Measurements from ENCODE around the gene CEMIP2. TPM values are rescaled to one million over a fixed set of nuclear protein-coding genes. Genes with fewer than 3 reads are reported as not detected.

CEMIP2 gene
- total RNA-seq, 1 experiment from 2014 or later: 28.4 TPM

DNA sequence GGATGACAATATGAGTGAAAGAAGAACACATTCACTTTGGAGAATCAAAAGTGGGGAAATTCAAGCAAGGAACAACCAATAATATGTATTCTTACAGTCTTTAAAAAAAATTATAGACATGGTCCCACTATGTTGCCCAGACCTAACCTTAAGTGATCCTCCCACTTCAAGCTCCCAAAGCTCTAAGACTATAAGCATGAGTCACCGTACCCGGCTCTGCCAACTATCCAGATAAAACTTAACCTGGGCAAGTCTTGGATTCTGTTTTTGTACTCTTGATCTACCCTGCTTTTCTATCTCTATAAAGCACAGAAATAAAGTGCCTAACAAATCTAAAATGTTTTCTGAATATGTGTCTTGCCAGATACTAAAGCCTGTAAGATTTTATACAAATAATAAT lies 30.9 kb downstream of the CEMIP2 start:
- no peak for DNase-seq
- TF ChIP-seq, protein P1, sequence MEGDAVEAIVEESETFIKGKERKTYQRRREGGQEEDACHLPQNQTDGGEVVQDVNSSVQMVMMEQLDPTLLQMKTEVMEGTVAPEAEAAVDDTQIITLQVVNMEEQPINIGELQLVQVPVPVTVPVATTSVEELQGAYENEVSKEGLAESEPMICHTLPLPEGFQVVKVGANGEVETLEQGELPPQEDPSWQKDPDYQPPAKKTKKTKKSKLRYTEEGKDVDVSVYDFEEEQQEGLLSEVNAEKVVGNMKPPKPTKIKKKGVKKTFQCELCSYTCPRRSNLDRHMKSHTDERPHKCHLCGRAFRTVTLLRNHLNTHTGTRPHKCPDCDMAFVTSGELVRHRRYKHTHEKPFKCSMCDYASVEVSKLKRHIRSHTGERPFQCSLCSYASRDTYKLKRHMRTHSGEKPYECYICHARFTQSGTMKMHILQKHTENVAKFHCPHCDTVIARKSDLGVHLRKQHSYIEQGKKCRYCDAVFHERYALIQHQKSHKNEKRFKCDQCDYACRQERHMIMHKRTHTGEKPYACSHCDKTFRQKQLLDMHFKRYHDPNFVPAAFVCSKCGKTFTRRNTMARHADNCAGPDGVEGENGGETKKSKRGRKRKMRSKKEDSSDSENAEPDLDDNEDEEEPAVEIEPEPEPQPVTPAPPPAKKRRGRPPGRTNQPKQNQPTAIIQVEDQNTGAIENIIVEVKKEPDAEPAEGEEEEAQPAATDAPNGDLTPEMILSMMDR (IDR thresholded peaks at IDR 0.05; ENCODE audit: insufficient read depth in 1 of 2, low read depth in 1 of 2, low read length in 1 of 2, severe bottlenecking in 1 of 2, unreplicated experiment in 1 of 2): no peak
- ChIA-PET CTCF (no interaction called here), POLR2A (no interaction called here)
- Mint-ChIP-seq H3K4me3 (ENCODE audit: unreplicated experiment) (no peak overlapping the region), H3K36me3 (ENCODE audit: insufficient read depth, unreplicated experiment) (peaks cover 37% of the 10 kb centered on the region), H3K4me1 (ENCODE audit: low read depth, unreplicated experiment) (no peaks in the 10 kb centered on the region), H3K27me3 (ENCODE audit: insufficient read depth, unreplicated experiment) (no peaks in the 10 kb centered on the region), H3K27ac (ENCODE audit: unreplicated experiment) (no peak overlapping the region), H3K9me3 (ENCODE audit: unreplicated experiment) (no peaks in the 10 kb centered on the region)
- intact Hi-C loops (cut with micrococcal nuclease; ENCODE audit: unreplicated experiment): no loop called here
- no peaks in the 10 kb centered on the region for H3K9me3 ChIP-seq
- no peaks in the 10 kb centered on the region for H3K36me3 ChIP-seq (ENCODE audit: control insufficient read depth, insufficient read depth, low read length)
- no TSS peak for BruUV-seq (replicated peaks)
- peaks cover 7% of the 10 kb centered on the region for H3K4me1 ChIP-seq
- no peaks in the 10 kb centered on the region for H3K27me3 ChIP-seq (replicated peaks; ENCODE audit: control insufficient read depth, insufficient read depth, low read length)
- no peak overlapping the region for H3K4me3 ChIP-seq (ENCODE audit: low read depth, low read length)

DNA sequence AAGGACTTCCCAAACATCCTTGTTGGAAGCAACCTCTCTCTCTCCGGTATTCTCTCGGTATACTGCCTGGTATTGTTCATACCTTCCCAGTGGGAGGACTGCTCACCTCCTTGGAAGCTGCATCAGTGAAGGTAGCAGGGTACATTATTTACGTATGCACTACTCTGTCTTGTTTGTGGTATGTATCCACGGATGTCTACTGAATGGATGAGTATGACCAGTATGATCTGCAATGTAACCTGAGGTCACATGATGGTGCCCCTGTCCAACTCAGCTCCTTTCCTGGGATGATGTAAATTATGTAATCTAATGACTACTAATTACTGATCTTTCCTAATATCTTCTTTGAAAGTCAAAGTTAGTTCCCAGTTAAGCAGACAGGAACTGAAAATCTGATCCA lies 32.1 kb downstream of the CEMIP2 start:
- CTCF ChIA-PET: no interaction called here
- H3K4me3 Mint-ChIP-seq (ENCODE audit: unreplicated experiment): no peak overlapping the region
- Histone ChIP-seq H3K9me3 (no peaks in the 10 kb centered on the region), H3K4me3 (ENCODE audit: low read depth, low read length) (no peak overlapping the region), H3K27me3 (replicated peaks; ENCODE audit: control insufficient read depth, insufficient read depth, low read length) (no peaks in the 10 kb centered on the region), H3K4me1 (peaks cover 5% of the 10 kb centered on the region; the same call in 1 of the 2 replicates), H3K36me3 (ENCODE audit: control insufficient read depth, insufficient read depth, low read length) (no peaks in the 10 kb centered on the region)
- no peaks in the 10 kb centered on the region for H3K27me3 Mint-ChIP-seq (ENCODE audit: insufficient read depth, unreplicated experiment)
- H3K9me3 Mint-ChIP-seq (ENCODE audit: unreplicated experiment): no peaks in the 10 kb centered on the region
- POLR2A ChIA-PET: no interaction called here
- peaks cover 42% of the 10 kb centered on the region for H3K36me3 Mint-ChIP-seq (ENCODE audit: insufficient read depth, unreplicated experiment)
- intact Hi-C loops (cut with micrococcal nuclease; ENCODE audit: unreplicated experiment): no loop called here
- no peak for DNase-seq
- H3K4me1 Mint-ChIP-seq (ENCODE audit: low read depth, unreplicated experiment): no peaks in the 10 kb centered on the region
- no peak overlapping the region for H3K27ac Mint-ChIP-seq (ENCODE audit: unreplicated experiment)
- TF ChIP-seq, protein P1 (IDR thresholded peaks at IDR 0.05; ENCODE audit: insufficient read depth in 1 of 2, low read depth in 1 of 2, low read length in 1 of 2, severe bottlenecking in 1 of 2, unreplicated experiment in 1 of 2): no peak
- BruUV-seq (replicated peaks): no TSS peak

DNA sequence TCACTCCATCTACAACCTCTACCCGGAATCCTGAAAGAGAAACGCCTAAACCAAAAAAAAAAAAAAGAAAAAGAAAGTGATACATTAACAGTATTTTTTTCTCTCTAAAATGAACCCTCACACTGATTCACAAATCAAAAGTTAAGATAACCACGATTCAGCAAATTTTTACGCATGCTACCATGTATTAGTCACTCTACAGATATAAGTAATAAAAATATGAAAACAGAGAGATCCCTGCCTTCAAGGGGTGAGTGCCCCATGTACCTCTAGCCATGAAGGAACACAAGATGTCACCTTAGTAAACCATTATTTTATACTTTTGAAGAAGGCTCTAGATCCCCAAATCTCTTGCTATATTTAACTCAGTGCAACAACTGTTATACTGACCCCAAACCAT lies 33.4 kb downstream of the CEMIP2 start:
- intact Hi-C loops (cut with micrococcal nuclease; ENCODE audit: unreplicated experiment): no loop called here
- H3K27ac Mint-ChIP-seq (ENCODE audit: unreplicated experiment): no peak overlapping the region
- Histone ChIP-seq H3K36me3 (ENCODE audit: control insufficient read depth, insufficient read depth, low read length) (no peaks in the 10 kb centered on the region), H3K27me3 (replicated peaks; ENCODE audit: control insufficient read depth, insufficient read depth, low read length) (no peaks in the 10 kb centered on the region), H3K4me3 (ENCODE audit: low read depth, low read length) (no peak overlapping the region), H3K4me1 (peaks cover 1% of the 10 kb centered on the region; the same call in 1 of the 2 replicates), H3K9me3 (no peaks in the 10 kb centered on the region)
- ChIA-PET POLR2A (no interaction called here), CTCF (no interaction called here)
- peaks cover 48% of the 10 kb centered on the region for H3K36me3 Mint-ChIP-seq (ENCODE audit: insufficient read depth, unreplicated experiment)
- no TSS peak for BruUV-seq (replicated peaks)
- no peak overlapping the region for H3K4me3 Mint-ChIP-seq (ENCODE audit: unreplicated experiment)
- H3K4me1 Mint-ChIP-seq (ENCODE audit: low read depth, unreplicated experiment): no peaks in the 10 kb centered on the region
- no peak for DNase-seq
- no peaks in the 10 kb centered on the region for H3K27me3 Mint-ChIP-seq (ENCODE audit: insufficient read depth, unreplicated experiment)
- no peaks in the 10 kb centered on the region for H3K9me3 Mint-ChIP-seq (ENCODE audit: unreplicated experiment)
- TF ChIP-seq, protein P1 (IDR thresholded peaks at IDR 0.05; ENCODE audit: insufficient read depth in 1 of 2, low read depth in 1 of 2, low read length in 1 of 2, severe bottlenecking in 1 of 2, unreplicated experiment in 1 of 2): no peak

All from Caco-2 (cell line).